ENCODE measurements around the gene KPNA4. TPM values are rescaled to one million over a fixed set of nuclear protein-coding genes. Genes with fewer than 3 reads are reported as not detected.

Gene KPNA4
- total and polyA plus RNA-seq, 12 donors, result 21.6 to 190 (median 134) TPM

GRCh38 chr3:160464321-160464720 is 101.0 kb downstream of the KPNA4 start:
- DNase-seq, result no peak
- no peak for TF ChIP-seq CTCF (IDR thresholded peaks at IDR 0.05)
- WGBS, 2 donors, result 90 to 94% methylated on average over 2 of the region's 2 CpGs
- Histone ChIP-seq H3K4me3 (no peak overlapping the region), H3K36me3 (no peaks in the 10 kb centered on the region), H3K9me3 (no peaks in the 10 kb centered on the region), H3K27me3 (peaks cover 0 to 7% (median 0%) of the 10 kb centered on the region in 7 donors), H3K4me1 (no peaks in the 10 kb centered on the region), H3K27ac (no peak overlapping the region)
- no peak for ATAC-seq
- intact Hi-C loops (cut with DNase I), result no loop called here

GRCh38 chr3:160460033-160460432 is 105.3 kb downstream of the KPNA4 start:
- WGBS, 2 donors, result 71 to 80% methylated on average over 3 of the region's 3 CpGs
- Histone ChIP-seq H3K9me3 (no peaks in the 10 kb centered on the region), H3K27me3 (peaks cover 0 to 7% (median 0%) of the 10 kb centered on the region in 7 donors), H3K4me3 (no peak overlapping the region), H3K4me1 (no peaks in the 10 kb centered on the region), H3K27ac (no peak overlapping the region), H3K36me3 (no peaks in the 10 kb centered on the region)
- DNase-seq, result no peak
- TF ChIP-seq CTCF (IDR thresholded peaks at IDR 0.05), result no peak
- intact Hi-C loops (cut with DNase I), result no loop called here
- ATAC-seq, result peak in 1 of 8 donors; percentile 13

GRCh38 chr3:160459450-160459970 is 105.9 kb downstream of the KPNA4 start:
- H3K4me3 ChIP-seq, result no peak overlapping the region
- DNase-seq, result no peak
- intact Hi-C loops (cut with DNase I), result no loop called here
- H3K4me1 ChIP-seq, result no peaks in the 10 kb centered on the region
- no peaks in the 10 kb centered on the region for H3K9me3 ChIP-seq
- H3K27me3 ChIP-seq, result peaks cover 0 to 7% (median 0%) of the 10 kb centered on the region in 7 donors
- no peak for TF ChIP-seq CTCF (IDR thresholded peaks at IDR 0.05)
- no peaks in the 10 kb centered on the region for H3K36me3 ChIP-seq
- 93 to 96% methylated on average over 9 of the region's 9 CpGs for WGBS, 2 donors
- H3K27ac ChIP-seq, result no peak overlapping the region
- no peak for ATAC-seq

DNA sequence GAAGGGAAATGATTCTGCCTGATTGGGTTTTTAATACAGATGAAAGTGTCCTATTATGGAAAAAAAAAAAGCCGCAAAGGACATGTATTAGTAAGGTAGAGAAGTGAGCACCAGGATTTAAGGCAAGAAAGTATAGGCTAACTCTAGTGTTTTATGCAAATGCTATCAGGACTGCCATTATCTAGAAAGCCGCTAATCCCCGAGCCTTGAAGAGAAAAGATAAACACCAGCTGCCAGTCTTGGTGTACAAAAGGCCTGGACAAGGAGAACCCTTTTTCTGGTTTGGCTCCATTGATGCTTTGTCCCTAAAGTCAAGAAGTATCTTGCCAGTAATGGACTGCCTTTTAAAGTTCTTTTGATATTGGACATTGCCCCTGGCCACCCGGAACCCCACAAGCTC is 107.2 kb downstream of the KPNA4 start:
- TF ChIP-seq CTCF (IDR thresholded peaks at IDR 0.05), result no peak
- no peak overlapping the region for H3K4me3 ChIP-seq
- WGBS, 2 donors, result 63 to 68% methylated on average over 4 of the region's 4 CpGs
- H3K27ac ChIP-seq, result no peak overlapping the region
- H3K4me1 ChIP-seq, result no peaks in the 10 kb centered on the region
- no peaks in the 10 kb centered on the region for H3K36me3 ChIP-seq
- intact Hi-C loops (cut with DNase I), result no loop called here
- no peak for ATAC-seq
- no peak for DNase-seq
- H3K27me3 ChIP-seq, result peaks cover 0 to 6% (median 0%) of the 10 kb centered on the region in 7 donors
- H3K9me3 ChIP-seq, result no peaks in the 10 kb centered on the region

Measured in heart right ventricle (tissue), 16 donors.